UCSD-AML1 (cell line): ENCODE measurements around the gene ELMO2.
A peak's percentile ranks its signal among the peaks of the same experiment; 100 is the strongest.

Experiments
- DNase-seq: peaks from one replicate; lab custom pipeline; 2025; ENCODE audit not compliant: unreplicated experiment; lab: John Stamatoyannopoulos, UW

Gene ELMO2

DNA sequence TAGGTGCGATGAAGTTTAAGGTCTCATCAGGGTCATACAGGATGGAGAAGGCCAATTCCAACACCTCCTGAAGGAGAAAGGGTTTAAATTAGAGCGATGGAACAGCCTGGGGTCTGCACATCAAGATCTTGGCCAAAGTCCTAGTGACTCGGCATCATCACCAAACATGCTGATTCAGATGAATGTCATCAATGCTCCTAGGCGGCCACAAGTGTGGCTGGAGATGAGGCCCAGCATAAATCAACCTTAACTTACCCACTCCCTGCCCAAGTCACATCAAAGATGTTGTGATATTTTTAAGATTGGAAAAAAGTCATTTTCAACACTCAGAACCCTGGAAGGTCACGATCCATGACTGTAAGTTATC, 37.5 kb downstream of the ELMO2 start:
- DNase-seq: no peak

DNA sequence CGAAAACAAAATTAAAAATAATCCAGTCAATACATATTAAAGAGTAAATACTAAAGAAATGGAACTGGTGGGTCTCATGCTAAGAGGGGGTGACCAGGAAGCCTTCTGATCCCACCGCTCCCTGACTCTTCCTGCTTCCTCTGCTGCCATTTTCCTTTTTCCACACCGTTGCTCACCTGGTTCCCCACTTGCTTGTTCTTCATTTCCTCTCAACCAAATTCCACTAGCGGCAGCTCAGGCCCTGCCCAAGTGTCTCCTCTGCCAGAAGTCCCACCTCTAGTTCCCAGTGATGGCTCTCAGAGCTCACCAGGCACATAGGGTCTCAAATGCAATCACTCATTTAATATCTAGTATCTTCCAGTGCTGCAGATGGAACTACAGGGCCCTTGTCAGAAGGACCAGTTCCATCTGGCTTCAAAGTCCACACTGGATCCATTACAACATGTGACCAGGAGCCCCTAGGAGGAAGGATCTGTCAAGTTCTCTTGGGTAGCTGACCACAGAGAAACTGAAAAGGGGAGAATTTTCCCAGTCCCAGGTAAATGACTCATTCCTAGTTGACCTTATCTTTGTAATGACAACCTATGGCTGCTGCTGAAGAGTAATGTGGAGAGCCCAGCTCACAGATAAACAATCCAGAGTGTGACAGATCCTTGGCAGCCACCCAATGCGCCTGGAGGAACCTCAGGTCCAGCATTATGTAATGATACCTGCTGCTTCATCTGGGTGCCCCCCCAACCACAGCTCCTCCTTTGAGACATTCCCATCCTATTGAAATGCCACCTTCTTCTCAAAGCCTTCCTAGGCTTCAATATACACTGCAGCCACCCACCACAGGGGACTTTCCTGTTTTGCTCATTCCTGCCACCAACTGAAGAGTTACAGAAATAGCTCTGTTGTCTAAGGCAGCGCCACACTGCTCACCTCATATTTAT, 38.2 kb downstream of the ELMO2 start:
- DNase-seq: no peak

DNA sequence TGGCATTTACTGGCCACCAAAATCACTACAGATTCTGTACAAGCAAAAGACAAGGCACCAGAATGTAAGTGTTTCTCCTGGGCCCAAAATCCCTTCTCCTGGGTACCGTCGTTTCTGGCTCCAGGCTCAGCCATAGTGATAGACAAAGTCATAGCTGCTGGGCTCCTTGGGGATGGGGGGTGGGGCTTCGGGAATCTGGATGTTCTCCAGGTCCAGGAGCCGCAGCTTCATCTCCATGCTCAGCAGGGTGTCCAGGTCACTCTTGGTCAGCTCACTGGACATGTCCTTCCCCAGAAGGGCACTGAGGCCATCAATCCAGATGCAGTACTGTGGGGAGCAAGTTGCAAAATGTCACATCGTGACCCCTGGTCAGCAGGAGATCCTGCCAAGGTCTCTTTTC, 39.2 kb downstream of the ELMO2 start:
- no peak for DNase-seq

- DNase-seq: no peak
Observed at GRCh38 chr20:46366826-46367225, 39.6 kb downstream of the ELMO2 start.

GRCh38 chr20:46365487-46366220, 40.8 kb downstream of the ELMO2 start:
- no peak for DNase-seq

DNA sequence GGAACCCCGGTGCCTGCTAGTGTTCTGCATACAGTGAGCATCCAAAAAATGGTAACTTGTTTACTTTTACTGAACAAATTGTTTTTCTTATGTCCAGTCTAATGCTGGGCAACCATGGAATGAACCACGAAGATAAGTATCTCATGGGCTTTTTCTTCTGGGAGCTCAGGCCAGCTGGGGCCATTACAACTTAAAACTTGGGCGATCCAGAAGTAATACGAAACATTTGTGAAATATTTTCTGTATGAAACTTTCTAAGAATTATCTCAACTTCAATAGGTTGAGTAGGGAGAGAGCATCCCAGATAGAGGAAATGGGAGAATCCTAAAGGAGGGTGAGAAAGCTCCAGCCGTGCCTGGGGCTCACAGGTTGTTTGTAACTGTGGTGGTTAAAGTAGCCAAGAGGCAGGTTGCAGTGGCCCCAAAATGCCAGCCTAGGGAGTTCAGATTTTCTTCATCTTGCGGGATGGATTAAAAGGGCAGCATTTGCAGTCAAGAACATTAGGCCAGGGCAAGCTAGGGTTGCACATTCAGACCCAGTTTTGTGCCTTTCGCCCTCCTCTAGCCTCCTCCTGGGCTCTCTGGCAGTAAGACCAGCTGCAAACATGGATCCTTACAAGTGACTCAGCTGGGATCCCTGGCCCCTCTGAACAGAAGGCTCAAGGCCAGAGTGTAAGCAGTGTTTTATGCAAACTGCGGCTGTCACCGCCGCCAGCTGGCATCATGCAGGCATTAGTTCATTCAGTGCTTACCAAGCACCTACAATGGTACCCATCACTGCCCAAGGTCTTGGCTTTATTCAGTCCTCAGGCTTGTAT, 41.5 kb downstream of the ELMO2 start:
- DNase-seq: no peak

DNA sequence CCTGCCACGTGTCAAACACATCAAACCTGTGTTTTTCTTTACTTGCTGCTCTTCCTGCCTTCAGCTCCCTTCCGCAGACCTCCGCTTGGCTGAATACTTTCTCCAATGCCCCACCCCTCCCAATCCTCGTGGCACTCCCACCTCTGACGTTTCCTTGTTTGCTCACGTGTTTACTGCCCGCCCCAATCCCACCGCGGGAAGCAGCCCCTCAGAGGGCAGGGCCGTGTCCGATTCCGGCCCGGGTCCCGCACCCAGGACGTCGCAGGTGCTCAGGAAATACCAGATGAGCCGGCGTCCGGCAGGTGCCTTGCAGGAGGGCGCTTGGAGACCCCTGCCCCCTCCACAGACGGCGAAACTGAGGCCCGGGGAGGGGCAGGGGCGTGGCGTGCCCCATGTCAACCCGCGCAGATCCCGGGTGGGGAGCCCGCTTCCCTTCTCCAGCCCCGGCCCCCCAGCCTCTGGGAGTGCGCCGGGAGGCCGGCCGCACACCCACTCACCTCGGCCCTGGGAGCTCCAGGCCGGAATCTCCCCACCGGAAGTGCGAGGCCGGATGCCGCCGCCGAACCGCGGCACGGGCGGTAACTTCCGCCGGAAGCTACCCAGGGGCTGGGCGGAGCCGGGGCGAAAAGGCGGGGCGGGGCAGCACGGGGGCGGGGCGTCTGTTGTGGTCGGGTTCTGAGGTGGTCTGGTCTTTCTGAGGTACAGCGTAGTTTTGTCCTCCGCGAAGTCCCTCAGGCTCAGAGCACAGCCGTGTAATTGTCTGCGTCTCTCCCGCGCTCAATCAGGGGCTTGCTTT, 42.3 kb downstream of the ELMO2 start:
- peak; percentile 86 for DNase-seq

- no peak for DNase-seq
Observed at GRCh38 chr20:46362921-46363867, 43.2 kb downstream of the ELMO2 start.

- no peak for DNase-seq
Observed at GRCh38 chr20:46361811-46362210, 44.6 kb downstream of the ELMO2 start.

- no peak for DNase-seq
Observed at GRCh38 chr20:46361381-46361780, 45.0 kb downstream of the ELMO2 start.

GRCh38 chr20:46359233-46359751, 47.1 kb downstream of the ELMO2 start:
- no peak for DNase-seq

GRCh38 chr20:46358346-46359058, 47.9 kb downstream of the ELMO2 start:
- no peak for DNase-seq

DNA sequence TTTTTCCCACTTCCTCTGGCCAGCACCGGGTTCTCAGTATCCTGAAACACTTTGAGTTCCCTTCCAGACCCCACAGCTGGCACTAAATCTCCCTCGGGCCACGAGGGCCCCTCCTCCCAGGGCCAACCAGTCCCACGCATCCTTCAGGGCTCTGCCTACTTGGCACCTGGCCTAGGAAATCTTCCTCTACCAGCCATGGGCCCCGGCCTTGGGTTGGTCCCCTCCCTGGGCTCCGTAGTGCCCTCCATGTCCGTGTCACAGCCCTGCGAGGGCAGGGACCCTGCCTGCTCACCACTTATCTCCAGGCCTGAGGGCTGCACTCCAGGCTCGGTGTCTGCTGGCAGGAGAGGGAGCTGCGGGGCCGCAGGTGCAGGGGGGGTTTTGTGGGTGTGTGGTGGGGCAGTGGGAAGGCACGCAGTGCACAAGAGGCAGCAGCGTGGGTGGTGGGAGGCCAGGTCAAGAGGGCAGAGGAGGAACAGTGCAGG, 49.3 kb downstream of the ELMO2 start:
- DNase-seq: no peak

DNA sequence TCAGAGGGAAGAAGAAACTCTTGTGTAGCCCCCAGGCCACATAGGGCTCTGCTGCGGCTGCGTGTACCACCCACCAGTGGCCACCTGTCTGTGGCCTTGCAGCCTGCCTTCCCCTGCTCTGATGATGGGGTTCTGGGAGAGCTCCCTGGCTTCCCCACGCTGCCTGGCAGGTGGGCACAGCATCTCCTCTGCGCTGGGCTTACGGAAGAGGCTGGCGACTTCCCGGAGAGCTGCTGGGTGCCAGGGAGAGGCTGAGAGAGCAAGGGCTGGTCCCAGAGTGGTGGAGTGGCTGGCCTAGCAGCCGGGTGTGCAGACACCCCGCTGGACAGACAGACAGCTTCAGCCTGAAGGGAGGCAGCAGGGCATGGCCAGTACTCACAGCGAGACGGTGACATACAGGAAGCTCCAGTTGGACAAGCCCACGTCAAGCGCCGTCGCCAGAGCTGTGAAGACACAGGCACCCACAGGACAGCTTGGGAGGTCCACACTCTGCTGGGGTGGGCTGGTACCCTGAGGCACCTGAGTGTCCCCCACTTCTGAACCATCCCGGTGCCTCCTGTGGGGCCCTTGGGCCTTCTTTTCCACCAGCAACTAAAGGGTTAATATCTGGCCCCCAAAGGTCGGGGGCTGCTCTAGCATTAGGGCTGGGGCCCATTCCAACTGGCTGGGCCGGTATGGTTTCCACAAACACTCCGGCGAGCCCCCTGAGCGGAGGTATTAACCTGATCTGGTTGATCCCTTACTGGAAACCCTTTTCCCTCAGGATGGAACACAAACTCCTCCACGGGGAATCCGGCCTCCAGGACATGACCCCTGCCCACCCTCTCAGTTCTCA, 50.0 kb downstream of the ELMO2 start:
- no peak for DNase-seq

GRCh38 chr20:46355778-46356177, 50.6 kb downstream of the ELMO2 start:
- no peak for DNase-seq

DNA sequence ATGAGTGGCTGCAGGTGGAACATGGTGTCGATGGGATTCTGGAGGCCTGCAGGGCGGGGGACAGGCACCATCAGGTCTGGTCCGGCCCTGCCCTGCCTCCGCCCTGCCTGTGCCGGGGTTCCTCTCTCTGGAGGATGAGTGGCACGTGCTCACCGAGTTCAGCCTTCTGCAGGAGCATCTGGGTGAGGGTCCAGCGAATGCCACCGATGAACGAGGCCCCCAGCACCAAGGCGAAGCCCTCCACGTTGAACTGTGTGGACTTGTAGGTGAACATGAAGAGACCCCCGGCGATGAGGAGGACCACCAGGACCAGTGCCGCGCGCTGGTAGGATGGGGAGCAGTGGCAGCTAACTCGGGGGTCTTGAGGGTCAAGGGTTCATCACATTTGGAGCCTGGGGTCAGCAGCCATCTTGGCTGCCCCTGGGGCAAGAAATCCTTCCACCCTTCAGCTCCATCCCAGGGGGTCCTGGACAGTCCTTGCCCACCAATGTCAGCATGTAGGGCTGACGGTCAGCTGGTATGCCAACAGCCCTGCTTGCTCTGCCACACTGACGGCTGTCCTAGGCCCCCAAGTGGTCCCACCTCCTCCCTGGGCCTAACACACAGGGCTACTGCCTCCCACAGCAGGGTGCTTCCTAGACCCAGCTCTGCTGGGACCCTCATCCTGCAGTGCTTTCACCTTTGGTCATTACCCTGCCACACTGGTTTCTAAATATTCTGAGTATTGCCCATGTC, 51.3 kb downstream of the ELMO2 start:
- no peak for DNase-seq

DNA sequence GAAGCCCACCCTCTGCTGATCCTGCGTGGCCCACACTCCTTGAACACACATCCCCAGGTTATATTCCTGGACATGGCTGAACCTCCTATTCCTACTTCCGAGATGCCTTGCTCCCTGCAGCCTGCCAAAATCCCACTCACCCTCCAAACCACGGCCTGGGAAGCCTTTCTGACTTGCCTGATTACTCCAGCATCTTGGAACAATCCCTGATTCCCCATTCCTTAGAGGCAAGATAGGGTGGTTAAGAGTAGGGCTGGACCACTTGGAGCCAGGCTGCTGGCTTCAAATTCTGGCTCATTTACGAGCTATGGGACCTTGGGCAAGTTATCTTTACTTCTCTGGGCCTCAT, 52.2 kb downstream of the ELMO2 start:
- no peak for DNase-seq
